Right lung (tissue), 5 donors: ENCODE measurements around the gene CENPB. TPM values are rescaled to one million over a fixed set of nuclear protein-coding genes. Genes with fewer than 3 reads are reported as not detected.
"Not testable (repeated sequence)": the region's sequence is repeated elsewhere in the genome, so short reads cannot be mapped to it uniquely, and the experiment has no call there.

ENCODE experiments used
- DNase-seq, 2 donors: peaks; one replicate each; pipeline ENCODE4 v3.0.0-alpha.2; 2013
- polyA plus RNA-seq, 5 donors: library from polyadenylated mRNA; unstranded; fragments of 120-200 nt; gene quantifications; one replicate each; pipeline versions ENCODE4 v1.2.1 to v1.2.3, GENCODE V29; 2013; ENCODE audit warnings: inconsistent platforms in 1 of 5, low replicate concordance in 1 of 5; ENCODE audit not compliant: insufficient read length in 5 of 5, insufficient read depth in 1 of 5

Gene CENPB
- polyA plus RNA-seq, 5 donors, result 36.0 to 71.1 (median 41.9) TPM

DNA sequence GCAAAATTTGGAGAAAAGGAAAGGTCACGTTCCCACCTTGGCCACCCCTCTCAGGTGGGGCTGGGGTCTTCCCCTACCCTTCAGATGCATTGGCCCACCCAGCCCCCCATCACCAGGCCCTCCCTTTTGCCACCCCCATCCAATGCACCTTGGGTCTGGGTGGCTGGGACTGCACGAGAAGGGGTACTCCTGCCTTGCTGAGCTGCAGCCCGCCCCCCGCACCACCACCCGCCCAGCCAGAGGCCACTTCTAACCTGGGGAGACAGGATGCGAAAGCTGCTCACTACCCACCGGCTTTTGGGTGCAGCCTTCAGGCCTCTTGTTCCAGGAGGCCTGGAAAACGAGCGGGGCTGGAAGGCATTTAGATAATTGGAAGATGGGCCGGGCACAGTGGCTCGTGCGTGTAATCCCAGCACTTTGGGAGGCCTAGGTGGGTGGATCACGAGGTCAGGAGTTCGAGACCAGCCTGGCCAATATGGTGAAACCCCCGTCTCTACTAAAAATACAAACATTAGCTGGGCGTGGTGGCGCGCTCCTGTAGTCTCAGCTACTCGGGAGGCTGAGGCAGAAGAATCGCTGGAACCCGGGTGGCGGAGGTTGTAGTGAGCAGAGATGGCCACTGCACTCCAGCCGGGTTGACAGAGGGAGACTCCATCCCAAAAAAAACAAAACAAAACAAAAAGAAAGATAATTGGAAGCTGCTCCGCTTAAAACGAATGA is 8.3 kb upstream of the CENPB start:
- DNase-seq, result no peak

DNA sequence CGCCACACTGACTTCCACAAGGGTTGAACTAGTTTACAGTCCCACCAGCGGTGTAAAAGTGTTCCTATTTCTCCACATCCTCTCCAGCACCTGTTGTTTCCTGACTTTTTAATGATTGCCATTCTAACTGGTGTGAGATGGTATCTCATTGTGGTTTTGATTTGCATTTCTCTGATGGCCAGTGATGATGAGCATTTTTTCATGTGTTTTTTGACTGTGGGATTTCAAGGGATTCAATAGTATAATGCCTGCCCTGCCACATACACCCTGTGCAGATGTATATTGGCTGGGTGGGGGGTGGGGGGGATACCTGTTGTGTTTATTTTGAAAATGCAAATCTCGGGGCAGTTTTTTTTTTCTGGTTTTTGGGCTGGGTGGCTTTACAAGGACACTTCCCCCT is 7.6 kb upstream of the CENPB start:
- DNase-seq, result not testable (repeated sequence)

DNA sequence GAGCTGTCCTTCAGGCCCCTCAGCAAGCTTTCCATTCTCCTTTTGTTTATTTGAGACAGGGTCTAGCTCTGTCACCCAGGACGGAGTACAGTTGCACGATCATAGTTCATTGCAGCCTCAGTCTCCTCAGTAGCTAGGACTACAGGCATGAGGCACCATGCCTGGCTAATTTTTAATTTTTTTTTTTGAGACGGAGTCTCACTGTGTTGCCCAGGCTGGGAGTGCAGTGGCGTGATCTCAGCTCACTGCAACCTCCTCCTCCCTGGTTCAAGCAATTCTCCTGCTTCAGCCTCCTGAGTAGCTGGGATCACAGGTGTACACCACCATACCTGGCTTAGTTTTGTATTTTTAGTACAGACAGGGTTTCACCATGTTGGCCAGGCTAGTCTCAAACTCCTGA is 2.7 kb upstream of the CENPB start:
- DNase-seq, result not testable (repeated sequence)

DNA sequence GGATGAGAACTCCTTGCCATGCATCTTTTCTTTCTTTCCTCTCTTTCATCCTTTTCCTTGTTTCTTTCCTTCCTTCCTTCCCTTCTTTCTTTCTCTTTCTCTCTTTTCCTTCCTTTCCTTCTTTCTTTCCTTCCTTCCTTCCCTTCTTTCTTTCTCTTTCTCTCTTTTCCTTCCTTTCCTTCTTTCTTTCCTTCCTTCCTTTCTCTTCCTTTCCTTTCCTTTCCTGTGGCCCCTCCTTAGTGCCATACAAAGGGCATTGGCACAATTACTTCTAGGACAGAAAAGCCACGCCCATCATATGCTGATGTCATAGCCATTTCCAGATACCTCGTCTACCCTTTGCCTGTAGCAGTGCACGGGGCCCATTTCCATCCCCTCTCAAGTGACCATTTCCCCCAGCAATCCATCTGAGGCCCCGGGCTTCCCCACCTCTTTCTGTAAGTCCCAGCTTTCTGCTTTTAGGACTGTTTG is 2.2 kb upstream of the CENPB start:
- DNase-seq, result no peak

DNA sequence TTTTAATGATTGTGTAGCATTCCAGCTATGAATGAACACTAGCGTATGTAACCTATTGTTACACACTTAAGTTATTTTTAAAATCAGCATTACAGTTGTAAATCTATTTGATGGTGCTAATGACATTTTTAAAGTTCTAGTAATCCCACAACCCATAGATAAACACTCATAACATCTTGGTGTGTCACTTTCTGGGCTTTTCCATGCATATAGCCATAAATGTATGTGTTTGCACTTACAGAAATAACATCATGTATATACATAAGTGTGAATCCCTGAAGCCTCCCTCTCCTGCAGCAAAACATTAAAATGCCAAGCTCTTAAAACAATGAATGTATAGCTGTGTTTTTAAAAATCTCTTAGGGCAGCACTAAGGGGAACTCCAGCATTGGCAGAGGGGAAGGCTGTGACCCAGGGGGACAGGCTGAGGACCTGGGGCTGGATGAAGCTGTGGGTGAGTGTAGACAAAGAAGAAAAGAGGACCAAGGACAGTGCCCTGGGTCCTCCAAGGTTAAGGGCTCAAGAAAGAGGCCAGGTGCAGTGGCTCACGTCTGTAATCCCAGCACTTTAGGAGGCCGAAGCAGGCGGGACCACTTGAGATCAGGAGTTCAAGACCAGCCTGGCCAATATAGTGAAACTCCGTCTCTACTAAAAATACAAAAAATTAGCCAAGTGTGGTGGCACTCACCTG is 929 bp upstream of the CENPB start:
- DNase-seq, result no peak

DNA sequence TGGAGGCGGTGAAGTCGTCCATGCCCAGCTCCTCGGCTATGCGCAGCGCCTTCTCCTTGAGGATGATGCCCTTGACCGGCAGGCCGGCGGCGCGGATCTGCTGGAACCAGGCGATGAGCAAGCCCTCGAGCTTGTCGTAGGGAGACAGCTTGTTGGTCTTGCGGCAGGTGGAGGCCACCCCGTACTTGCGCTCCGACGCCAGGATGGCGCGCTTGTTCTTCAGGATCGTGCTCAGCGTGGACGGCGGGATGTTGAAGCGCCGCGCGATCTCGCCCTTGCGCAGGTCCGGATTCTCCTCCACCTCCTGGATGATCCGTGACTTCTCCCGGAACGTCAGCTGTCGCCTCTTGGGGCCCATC is 435 bp downstream of the CENPB start:
- no peak for DNase-seq

DNA sequence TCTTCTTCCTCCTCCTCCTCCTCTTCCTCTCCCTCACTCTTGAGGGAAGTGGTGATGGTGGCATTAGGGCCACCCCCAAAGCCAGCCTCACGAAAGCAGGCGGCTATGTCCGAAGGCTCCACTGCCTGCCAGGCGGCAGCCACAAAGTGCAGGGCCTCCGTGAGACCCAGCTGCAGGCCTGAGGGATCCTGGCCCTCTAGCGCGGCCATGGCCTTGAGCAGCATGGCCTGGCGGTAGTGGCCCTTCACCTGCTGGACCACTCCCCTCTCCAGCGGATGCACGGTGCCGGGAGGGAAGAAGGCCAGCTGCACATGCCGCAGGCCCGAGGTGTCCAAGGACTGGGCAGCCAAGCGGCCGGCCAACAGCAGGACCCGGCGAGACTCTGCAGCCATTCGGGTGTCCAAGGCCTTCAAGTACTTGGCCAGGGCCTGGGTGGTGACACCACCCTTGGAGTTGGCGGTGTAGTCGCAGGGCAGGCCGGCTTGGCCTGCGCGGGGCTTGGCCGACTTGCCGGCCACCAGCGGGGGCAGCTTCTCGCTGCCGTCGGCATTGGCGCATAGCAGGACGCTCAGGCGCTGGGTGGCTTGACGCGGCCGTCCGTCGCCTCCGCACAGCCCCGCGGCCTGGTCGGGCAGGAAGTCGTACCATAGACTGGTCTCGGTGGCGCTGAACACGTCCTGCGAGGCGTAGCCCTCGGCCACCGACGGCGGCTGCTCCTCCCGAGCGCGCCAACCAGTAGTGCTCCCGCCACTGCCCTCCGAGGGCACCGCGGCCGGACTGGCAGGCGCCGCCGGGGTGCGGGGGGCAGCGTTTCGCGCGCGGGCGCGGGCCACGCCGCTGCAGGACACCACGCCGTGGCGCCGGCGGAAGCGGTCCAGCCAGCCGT is 1.1 kb downstream of the CENPB start:
- DNase-seq, result no peak

DNA sequence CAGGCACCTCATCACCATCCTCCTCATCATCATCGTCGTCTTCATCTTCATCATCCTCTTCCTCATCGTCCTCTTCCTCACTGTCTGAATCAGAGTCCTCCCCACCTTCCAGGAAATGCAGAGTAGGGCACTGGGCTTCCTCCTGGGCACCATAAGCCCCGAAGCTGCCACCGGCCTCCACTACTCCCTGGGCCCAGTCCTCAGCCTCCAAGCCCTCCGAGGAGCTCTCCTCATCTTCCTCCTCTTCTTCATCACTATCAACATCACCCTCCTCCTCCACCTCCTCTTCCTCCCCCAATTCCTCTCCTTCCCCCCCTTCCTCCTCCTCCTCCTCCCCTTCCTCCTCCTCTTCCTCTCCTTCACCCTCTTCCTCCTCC is 1.7 kb downstream of the CENPB start:
- DNase-seq, result no peak

DNA sequence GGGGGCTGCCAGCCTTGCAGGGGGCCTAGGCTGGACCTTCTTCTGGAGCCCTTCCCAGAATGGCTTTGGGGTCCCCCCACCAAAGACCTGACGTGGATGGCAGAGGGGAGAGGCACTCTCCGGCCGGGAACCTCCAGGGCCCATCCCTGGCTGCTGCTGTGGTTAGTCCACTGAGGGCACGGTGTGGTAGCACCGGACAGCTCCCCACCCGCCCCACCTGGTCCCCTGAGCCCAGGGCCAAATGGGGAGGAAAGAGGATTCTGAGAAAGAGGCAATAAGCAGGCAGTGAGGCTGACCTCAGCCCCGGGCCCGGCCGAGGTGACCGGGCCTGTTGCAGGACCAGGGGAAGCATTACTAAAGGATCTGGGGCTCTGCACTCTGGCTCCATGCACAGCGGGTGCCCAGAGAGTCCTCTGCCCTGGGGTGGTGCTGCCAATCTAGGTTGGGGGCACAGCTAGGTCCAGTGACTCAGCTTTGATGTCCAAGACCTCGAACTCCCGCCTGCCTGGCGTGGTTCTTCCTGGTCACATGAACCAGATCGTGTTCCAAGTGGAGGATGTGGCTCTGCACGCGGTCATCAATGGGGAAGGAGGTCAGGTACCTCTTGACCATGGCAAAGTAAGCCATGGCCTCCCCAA is 2.2 kb downstream of the CENPB start:
- no peak for DNase-seq

DNA sequence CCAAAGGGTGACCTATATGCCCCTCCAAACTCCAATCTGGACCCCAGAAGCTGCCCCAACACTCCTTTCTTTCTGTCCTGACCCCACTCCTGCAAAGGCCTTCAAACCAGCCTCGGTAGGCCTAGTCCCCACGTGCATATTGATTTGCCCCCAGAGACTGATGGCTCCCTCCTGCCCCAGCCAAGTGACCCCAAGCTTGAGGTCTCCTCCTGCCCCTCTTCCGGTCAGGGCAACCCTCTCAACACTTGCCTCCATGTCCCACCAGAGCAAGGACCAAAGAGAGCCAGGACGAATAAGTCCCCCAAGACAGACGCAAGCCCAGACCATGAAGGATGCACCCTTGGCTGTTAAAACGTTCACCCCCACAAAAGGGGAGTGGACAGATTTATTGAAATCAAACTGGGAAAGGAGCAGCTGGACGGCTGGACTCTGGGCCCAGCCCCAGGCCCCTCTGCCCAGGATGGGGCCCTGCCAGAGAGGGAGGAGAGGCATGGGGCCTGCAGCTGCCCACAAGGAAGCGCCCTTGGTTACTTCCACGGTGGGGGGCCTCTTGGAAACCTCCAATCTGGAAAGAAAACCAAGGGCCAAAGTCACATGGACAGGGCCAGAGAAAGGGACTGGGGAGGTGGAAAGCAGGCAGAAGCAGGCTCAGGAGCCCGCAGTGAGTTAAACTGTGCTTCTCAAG is 2.9 kb downstream of the CENPB start:
- no peak for DNase-seq

DNA sequence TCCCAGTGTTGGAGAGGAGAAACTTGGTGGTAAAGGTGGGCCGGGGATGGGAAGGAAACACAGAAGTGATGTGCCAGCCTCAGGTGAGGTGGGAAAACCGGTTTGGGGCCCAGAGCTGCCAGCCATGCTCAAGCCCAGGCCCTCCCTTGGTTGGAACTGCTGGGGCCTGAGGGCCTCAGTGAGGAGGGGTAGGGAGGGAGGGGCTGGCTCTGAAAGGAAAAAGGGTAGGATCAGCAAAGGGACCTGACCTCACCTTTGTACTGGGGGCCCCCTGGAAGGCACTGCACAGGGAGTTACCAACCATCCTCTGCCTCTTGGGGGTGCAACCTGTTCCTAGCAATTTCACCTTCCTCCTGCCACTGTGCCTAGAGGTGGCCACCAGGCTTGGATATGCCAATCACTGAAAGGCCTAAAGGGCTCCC is 3.5 kb downstream of the CENPB start:
- no peak for DNase-seq

DNA sequence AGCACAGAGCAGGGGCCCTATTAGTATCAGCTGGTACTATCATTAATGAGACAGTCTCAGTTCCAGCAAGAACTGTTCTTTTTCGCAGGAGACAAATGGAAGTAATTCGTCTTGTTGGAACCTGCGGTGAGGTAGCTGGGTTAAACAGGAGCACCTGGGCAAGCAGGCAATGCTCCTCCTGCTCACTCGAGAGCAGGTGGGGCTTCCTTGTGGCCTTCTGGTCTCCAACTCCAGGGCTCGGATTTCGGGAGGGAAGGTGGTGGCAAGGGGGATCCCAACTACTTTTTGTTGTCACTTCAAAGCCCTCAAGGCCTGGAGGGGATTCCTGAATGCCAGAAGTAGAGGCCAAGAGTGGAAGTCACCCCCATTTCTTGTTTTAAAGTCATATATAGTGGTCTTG is 3.9 kb downstream of the CENPB start:
- DNase-seq, result no peak

DNA sequence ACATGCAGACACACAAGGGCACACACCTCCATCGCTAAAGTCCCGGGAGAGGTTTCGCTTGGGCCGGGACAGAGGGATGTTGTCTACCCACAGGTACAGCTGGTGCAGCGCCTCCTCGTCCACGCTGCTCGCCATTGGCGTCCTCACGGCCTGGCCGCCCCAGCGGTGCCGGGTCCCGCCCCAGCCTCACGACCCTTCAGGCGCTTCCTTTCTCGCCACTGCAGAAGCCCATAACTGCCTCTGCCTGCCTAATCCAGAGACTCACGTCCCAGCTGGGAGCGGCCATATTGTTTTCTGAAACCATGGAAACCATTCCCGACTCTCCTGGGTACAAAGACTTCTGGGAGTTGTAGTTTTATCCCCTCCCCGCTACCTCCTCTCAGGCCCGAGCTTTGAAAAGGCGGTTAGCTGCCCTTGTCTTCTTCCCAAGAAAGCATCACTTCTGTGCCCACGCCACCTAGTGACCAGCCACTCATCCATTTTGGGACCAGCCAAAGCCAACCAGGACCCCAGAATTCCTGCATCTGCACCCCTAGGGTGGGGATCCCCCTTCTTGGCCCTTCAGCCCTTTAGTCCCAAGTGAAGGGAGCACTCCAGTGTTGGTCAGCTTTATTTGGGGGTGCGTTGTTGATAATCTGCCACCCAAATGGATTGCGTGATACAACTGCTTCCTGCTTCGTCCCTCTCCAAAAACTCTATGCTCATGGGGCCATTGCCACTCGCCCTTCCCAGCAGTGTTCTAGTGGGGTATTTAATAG is 5.2 kb downstream of the CENPB start, which contains the start of gene SPEF1:
Gene SPEF1, minus strand, starts transcription at position 296 of the 758 bp plus-strand sequence. Its CDS starts 161 bp downstream, at position 135.
- peak; percentile 83 to 86 for DNase-seq

DNA sequence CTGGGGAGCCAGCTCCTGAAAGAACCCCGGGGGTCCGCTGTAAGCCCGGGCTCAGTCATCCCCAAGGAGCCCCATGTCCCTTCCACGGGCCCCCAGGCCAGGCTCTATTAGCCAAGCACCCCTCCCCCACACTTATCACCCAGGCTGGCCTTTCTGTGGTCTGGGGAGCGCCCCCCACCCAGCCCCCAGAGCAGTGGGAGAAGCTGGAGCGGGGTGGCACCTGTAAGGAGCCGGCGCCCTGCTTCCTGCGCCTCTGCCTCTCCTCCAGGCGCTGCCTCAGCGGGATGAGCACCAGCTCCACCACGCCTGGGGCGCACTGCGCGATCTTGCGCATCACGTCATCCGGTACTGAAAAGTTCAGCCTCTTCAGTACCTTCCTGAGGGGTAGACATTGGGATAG is 7.6 kb downstream of the CENPB start:
- no peak for DNase-seq

DNA sequence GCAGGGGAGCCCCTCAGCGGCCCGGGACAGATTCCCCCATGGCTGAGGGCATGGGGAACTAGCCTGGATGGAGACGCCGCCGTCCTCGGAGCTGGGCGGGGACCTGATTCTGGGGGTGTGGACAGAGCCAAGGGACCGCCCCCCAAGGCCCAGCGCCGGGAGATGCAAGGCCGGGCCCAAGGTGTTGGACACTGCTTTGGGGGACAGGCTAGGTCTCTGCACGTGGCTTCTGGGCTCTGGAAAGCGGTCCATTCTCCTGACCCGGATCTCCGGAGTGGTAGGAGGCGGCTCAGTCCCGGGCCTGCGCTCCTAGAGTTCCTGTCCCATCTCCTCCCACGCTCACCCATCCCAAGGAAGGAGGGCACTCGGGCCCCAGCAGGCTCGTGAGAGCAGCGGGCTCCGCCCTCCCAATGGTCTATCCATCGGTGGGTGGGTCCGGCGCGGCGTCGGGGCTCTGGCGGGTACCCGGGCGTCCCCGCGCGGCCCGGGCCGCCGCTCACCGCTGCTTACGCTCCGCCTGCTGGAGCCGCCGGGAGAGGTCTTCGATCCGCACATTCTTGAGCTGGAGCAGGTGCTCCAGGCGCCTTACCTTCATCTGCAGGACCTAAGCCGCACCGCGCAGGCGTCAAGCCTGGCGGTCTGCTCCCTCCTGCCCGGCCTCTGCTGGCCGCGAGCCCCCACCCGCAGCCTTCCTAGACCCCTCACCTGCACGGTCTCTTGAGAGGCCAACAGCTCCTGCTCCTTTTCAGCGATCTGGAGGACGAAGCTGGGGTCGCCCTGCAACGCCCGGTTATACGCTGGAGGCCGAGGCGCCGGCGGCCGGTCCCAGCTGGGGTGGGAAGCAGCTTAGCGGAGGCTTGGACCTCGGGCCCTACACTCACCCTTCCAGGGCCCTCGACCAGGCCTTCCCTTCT is 8.6 kb downstream of the CENPB start:
- no peak for DNase-seq

DNA sequence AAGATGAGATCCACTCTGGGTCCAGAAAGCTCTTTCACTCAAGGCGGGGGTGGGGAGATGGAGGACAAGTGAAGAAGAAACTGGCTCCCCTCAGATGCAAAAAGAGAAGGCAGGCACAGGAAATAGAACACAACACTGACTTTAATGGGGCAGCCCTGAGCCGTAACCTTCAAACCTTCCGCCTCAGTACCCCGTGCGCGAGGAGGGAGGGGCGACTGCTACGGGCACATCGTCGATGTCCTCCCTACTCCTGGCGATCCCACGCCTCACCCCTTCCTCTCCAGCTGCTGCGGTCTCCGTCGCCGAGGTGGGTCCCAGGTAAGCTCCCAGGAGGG is 9.2 kb downstream of the CENPB start:
- DNase-seq, result no peak

DNA sequence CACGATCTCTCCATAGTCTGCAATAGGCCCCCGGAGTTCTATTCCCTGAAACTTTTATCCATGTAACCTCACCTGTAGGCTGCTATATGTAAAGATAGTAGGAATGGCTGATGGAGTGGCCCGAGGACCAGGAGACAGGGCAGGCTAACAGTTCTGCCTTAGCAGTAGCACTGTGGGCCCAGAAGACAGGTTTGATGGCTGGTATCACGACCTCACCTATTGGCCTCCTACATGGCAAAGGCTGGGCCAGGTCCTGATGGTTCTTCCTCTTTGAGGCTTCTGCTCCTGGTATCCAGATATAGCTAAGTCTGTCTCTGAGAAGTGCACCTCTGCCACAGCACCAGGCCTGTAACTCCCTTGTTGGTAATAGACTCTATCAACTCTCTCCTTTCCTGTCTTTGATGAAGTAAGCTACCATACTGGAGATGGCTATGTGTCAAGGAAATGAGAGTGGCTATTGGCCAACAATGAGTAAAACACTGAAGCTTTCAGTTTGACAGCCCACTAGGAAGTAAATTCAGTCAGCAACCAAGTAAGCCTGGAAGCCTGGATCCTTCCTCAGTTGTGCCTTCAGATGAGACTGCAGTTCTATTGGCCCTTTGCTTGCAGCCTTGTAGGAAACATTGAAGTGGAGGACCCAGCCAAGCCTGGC is 11.0 kb downstream of the CENPB start:
- no peak for DNase-seq

DNA sequence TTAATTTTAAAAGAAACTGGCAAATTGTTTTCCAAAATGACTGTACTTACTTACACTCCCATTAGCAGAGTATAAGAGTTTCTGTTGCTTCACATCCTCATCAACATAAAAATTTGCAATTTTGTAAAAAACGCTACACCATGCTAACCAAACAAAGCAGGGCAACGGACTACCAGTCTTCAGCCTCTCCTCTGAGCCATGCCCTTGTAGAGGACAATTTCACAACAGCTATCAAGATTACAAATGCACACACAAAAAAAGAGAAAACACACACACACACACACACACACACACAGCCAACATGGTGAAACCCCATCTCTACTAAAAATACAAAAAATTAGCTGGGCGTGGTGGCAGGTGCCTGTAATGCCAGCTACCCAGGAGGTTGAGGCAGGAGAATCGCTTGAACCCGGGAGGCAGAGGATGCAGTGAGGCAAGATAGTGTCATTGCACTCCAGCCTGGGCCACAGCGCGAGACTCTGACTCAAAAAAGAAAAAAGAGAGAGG is 14.9 kb downstream of the CENPB start:
- DNase-seq, result no peak
